ENCODE results near the gene ZBTB20.

- TF ChIP-seq CTCF (IDR thresholded peaks at IDR 0.05) (no peak), POLR2A (IDR thresholded peaks at IDR 0.05) (no peak)
Observed at GRCh38 chr3:115151921-115152320, 4.8 kb upstream of the ZBTB20 start.

Measured in thyroid gland (tissue), 4 donors.